ENCODE data around the gene TACSTD2. TPM values are rescaled to one million over a fixed set of nuclear protein-coding genes. Genes with fewer than 3 reads are reported as not detected.

Gene TACSTD2
- polyA plus RNA-seq, 1 donor (not counting 4 experiments of a cell fraction or from before 2014, with no cell fraction given), result 382 TPM

- Histone ChIP-seq H3K79me2 (ENCODE audit: control insufficient read depth, insufficient read depth, low read length) (peaks cover 40% of the 10 kb centered on the region), H3K9me1 (ENCODE audit: control insufficient read depth, extremely low read depth, insufficient read depth, low read length) (no peaks in the 10 kb centered on the region), H3K4me3 (ENCODE audit: control insufficient read depth in 2 of 3, extremely low read depth in 1 of 3, insufficient read depth in 2 of 3, low read depth in 1 of 3, low read length in 3 of 3) (no peak overlapping the region), H3K4me2 (ENCODE audit: control insufficient read depth, extremely low read depth, insufficient read depth, low read depth, low read length) (peak overlapping the region; percentile 89), H3K4me1 (ENCODE audit: control insufficient read depth, extremely low read depth, insufficient read depth, low read length) (peaks cover 47% of the 10 kb centered on the region), H3K27me3 (ENCODE audit: control insufficient read depth, extremely low read depth, insufficient read depth, low read length) (no peaks in the 10 kb centered on the region), H3K9ac (ENCODE audit: control insufficient read depth, extremely low read depth, insufficient read depth, low read length) (peak overlapping the region; percentile 80), H3K27ac (ENCODE audit: control insufficient read depth, insufficient read depth, low read length) (peak overlapping the region; percentile 97), H3K9me3 (ENCODE audit: control insufficient read depth, low read depth, low read length) (no peaks in the 10 kb centered on the region), H2AFZ (ENCODE audit: control insufficient read depth, low read length) (no peak overlapping the region), H3K36me3 (ENCODE audit: control insufficient read depth in 2 of 2, extremely low read depth in 1 of 2, insufficient read depth in 2 of 2, low read length in 2 of 2) (peaks cover 0 to 2% of the 10 kb centered on the region in 2 experiments), H4K20me1 (ENCODE audit: control insufficient read depth, extremely low read depth, insufficient read depth, low read length) (no peaks in the 10 kb centered on the region)
- DNase-seq (ENCODE audit: low read depth, low spot score) (no peak), FAIRE-seq (peak; percentile 63)
- TF ChIP-seq EZH2 (IDR thresholded peaks at IDR 0.05; ENCODE audit: low read length), result no peak
- TF ChIP-seq, protein P1, sequence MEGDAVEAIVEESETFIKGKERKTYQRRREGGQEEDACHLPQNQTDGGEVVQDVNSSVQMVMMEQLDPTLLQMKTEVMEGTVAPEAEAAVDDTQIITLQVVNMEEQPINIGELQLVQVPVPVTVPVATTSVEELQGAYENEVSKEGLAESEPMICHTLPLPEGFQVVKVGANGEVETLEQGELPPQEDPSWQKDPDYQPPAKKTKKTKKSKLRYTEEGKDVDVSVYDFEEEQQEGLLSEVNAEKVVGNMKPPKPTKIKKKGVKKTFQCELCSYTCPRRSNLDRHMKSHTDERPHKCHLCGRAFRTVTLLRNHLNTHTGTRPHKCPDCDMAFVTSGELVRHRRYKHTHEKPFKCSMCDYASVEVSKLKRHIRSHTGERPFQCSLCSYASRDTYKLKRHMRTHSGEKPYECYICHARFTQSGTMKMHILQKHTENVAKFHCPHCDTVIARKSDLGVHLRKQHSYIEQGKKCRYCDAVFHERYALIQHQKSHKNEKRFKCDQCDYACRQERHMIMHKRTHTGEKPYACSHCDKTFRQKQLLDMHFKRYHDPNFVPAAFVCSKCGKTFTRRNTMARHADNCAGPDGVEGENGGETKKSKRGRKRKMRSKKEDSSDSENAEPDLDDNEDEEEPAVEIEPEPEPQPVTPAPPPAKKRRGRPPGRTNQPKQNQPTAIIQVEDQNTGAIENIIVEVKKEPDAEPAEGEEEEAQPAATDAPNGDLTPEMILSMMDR (optimal IDR thresholded peaks at IDR 0.05 in 1 of 3, IDR thresholded peaks at IDR 0.05 in 1 of 3, conservative IDR thresholded peaks at IDR 0.05 in 1 of 3; ENCODE audit: extremely low read depth in 1 of 3, insufficient read depth in 2 of 3, low read length in 3 of 3), result no peak
- dilution Hi-C loops (cut with MboI; ENCODE audit: extremely low pct_ligation_motif_present, low sequenced_read_pairs), result no loop called here
Measured at GRCh38 chr1:58585581-58586151, 8.6 kb upstream of the TACSTD2 start.

- DNase-seq (ENCODE audit: low read depth, low spot score), result no peak
- dilution Hi-C loops (cut with MboI; ENCODE audit: extremely low pct_ligation_motif_present, low sequenced_read_pairs), result no loop called here
Measured at GRCh38 chr1:58585166-58585565, 8.1 kb upstream of the TACSTD2 start.

More at GRCh38 chr1:58585166-58585565, 8.1 kb upstream of the TACSTD2 start:
- peaks cover 0 to 2% of the 10 kb centered on the region in 2 experiments for H3K36me3 ChIP-seq (ENCODE audit: control insufficient read depth in 2 of 2, extremely low read depth in 1 of 2, insufficient read depth in 2 of 2, low read length in 2 of 2)
- peaks cover 47% of the 10 kb centered on the region for H3K4me1 ChIP-seq (ENCODE audit: control insufficient read depth, extremely low read depth, insufficient read depth, low read length)
- TF ChIP-seq, protein P1 (optimal IDR thresholded peaks at IDR 0.05 in 1 of 3, IDR thresholded peaks at IDR 0.05 in 1 of 3, conservative IDR thresholded peaks at IDR 0.05 in 1 of 3; ENCODE audit: extremely low read depth in 1 of 3, insufficient read depth in 2 of 3, low read length in 3 of 3), result no peak
- TF ChIP-seq EZH2 (IDR thresholded peaks at IDR 0.05; ENCODE audit: low read length), result no peak
- peak overlapping the region; percentile 80 for H3K9ac ChIP-seq (ENCODE audit: control insufficient read depth, extremely low read depth, insufficient read depth, low read length)
- no peaks in the 10 kb centered on the region for H3K9me1 ChIP-seq (ENCODE audit: control insufficient read depth, extremely low read depth, insufficient read depth, low read length)
- peak; percentile 46 for FAIRE-seq
- peak overlapping the region; percentile 89 for H3K4me2 ChIP-seq (ENCODE audit: control insufficient read depth, extremely low read depth, insufficient read depth, low read depth, low read length)
- no peak overlapping the region for H3K4me3 ChIP-seq (ENCODE audit: control insufficient read depth in 2 of 3, extremely low read depth in 1 of 3, insufficient read depth in 2 of 3, low read depth in 1 of 3, low read length in 3 of 3)
- H4K20me1 ChIP-seq (ENCODE audit: control insufficient read depth, extremely low read depth, insufficient read depth, low read length), result no peaks in the 10 kb centered on the region
- H3K79me2 ChIP-seq (ENCODE audit: control insufficient read depth, insufficient read depth, low read length), result peaks cover 42% of the 10 kb centered on the region
- H3K9me3 ChIP-seq (ENCODE audit: control insufficient read depth, low read depth, low read length), result no peaks in the 10 kb centered on the region
- peak overlapping the region; percentile 97 for H3K27ac ChIP-seq (ENCODE audit: control insufficient read depth, insufficient read depth, low read length)
- no peaks in the 10 kb centered on the region for H3K27me3 ChIP-seq (ENCODE audit: control insufficient read depth, extremely low read depth, insufficient read depth, low read length)
- no peak overlapping the region for H2AFZ ChIP-seq (ENCODE audit: control insufficient read depth, low read length)

All from keratinocyte (primary cell).